ENCODE results near the gene NUMB.
"Not testable (repeated sequence)": the region's sequence is repeated elsewhere in the genome, so short reads cannot be mapped to it uniquely, and the experiment has no call there.

The NUMB gene

DNA sequence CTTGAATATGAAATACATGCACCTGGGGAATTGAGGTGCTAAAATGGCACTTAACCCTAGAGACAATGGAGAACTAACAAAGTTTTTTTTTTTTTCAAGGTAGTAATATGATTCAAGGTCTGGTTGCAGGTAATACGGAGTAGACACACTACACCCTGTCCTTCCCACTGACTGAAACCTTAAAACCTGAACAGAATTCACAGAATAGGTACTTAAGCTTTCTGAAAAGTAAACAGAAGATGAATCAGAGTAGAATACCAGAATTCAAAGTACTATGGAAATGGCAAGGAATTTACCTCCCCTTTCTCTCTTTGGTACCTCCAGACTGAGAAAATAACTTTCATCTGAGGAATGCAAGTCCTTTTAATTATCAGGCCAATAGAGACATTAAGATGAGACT lies 133.8 kb downstream of the NUMB start:
- TF ChIP-seq CTCF (IDR thresholded peaks at IDR 0.05; ENCODE audit: control insufficient read depth, extremely low read depth, insufficient read depth): no peak
- no peak for DNase-seq (ENCODE audit: low read depth)
- H3K4me3 ChIP-seq (ENCODE audit: low read depth, low read length): no peak overlapping the region

GRCh38 chr14:73323896-73324399 lies 134.4 kb downstream of the NUMB start:
- TF ChIP-seq CTCF (IDR thresholded peaks at IDR 0.05; ENCODE audit: control insufficient read depth, extremely low read depth, insufficient read depth): no peak
- DNase-seq (ENCODE audit: low read depth): no peak
- no peak overlapping the region for H3K4me3 ChIP-seq (ENCODE audit: low read depth, low read length)

DNA sequence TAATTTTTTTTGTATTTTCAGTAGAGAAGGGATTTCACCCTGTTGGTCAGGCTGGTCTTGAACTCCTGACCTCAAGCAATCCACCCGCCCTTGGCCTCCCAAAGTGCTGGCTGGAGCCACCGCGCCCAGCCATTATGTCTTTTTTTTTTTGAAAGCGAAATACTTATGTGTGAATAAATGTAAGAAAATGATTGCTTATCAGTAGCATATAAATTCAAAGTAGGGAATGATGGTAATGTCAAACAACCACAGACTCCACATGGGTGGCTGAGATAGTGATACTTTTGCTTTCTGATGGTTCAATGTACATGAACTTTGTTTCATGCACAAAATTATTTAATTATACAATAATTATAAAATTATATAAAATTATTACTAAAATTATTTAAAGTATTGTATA lies 145.2 kb downstream of the NUMB start:
- H3K4me3 ChIP-seq (ENCODE audit: low read depth, low read length): no peak overlapping the region
- no peak for DNase-seq (ENCODE audit: low read depth)
- TF ChIP-seq CTCF (IDR thresholded peaks at IDR 0.05; ENCODE audit: control insufficient read depth, extremely low read depth, insufficient read depth): no peak

DNA sequence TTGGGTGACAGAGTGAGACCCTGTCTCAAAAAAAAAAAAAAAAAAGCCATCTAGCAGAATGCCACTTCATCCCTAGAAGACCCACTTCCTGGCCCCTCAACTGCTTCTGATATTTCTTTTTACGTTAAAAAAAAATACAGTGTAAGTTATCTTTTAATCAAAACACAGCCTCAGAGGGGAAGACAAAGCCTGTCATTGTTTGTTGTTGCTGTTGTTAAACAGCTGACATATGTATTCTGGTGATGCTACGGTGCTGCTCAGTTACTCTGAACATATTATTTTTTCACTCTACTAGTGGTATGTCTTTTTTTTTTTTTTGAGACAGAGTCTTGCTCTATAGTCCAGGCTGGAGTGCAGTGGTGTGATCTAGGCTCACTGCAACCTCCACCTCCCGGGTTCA lies 145.7 kb downstream of the NUMB start:
- no peak for TF ChIP-seq CTCF (IDR thresholded peaks at IDR 0.05; ENCODE audit: control insufficient read depth, extremely low read depth, insufficient read depth)
- no peak overlapping the region for H3K4me3 ChIP-seq (ENCODE audit: low read depth, low read length)
- DNase-seq (ENCODE audit: low read depth): no peak

- H3K4me3 ChIP-seq (ENCODE audit: low read depth, low read length): no peak overlapping the region
- DNase-seq (ENCODE audit: low read depth): no peak
- no peak for TF ChIP-seq CTCF (IDR thresholded peaks at IDR 0.05; ENCODE audit: control insufficient read depth, extremely low read depth, insufficient read depth)
These were observed 146.7 kb downstream of the NUMB start for GRCh38 chr14:73311708-73312030.

GRCh38 chr14:73309207-73309606 lies 149.1 kb downstream of the NUMB start:
- not testable (repeated sequence) for H3K4me3 ChIP-seq (ENCODE audit: low read depth, low read length); DNase-seq (ENCODE audit: low read depth)

- no peak overlapping the region for H3K4me3 ChIP-seq (ENCODE audit: low read depth, low read length)
- DNase-seq (ENCODE audit: low read depth): no peak
- no peak for TF ChIP-seq CTCF (IDR thresholded peaks at IDR 0.05; ENCODE audit: control insufficient read depth, extremely low read depth, insufficient read depth)
These were observed 151.1 kb downstream of the NUMB start for GRCh38 chr14:73307261-73307660.

GRCh38 chr14:73305499-73305898 lies 152.8 kb downstream of the NUMB start:
- TF ChIP-seq CTCF (IDR thresholded peaks at IDR 0.05; ENCODE audit: control insufficient read depth, extremely low read depth, insufficient read depth): no peak
- H3K4me3 ChIP-seq (ENCODE audit: low read depth, low read length): no peak overlapping the region
- no peak for DNase-seq (ENCODE audit: low read depth)

All from LNCaP clone FGC (cell line).